ENCODE measurements around the gene LDB2.

LDB2 gene

GRCh38 chr4:16738558-16738957 lies 159.9 kb downstream of the LDB2 start:
- Histone ChIP-seq H3K4me2 (ENCODE audit: low read length) (no peak overlapping the region), H3K36me3 (ENCODE audit: control insufficient read depth, low read length) (no peaks in the 10 kb centered on the region), H3F3A (ENCODE audit: control insufficient read depth, insufficient read depth) (no peaks in the 10 kb centered on the region), H4K20me1 (ENCODE audit: control insufficient read depth, insufficient read depth, low read depth, low read length) (no peaks in the 10 kb centered on the region), H3K4me3 (ENCODE audit: low read length) (no peak overlapping the region), H3K27me3 (ENCODE audit: control insufficient read depth, low read length) (no peaks in the 10 kb centered on the region), H3K9me3 (ENCODE audit: control insufficient read depth, insufficient read depth, low read length) (no peaks in the 10 kb centered on the region), H3K27ac (ENCODE audit: low read depth, low read length) (no peak overlapping the region), H3K4me1 (ENCODE audit: control insufficient read depth, low read length) (no peaks in the 10 kb centered on the region), H3K9me2 (replicated peaks; ENCODE audit: control insufficient read depth, low read length) (no peaks in the 10 kb centered on the region), H3K79me2 (ENCODE audit: control insufficient read depth, low read length) (no peaks in the 10 kb centered on the region)
- no peak for TF ChIP-seq EZH2phosphoT487 (IDR thresholded peaks at IDR 0.05; ENCODE audit: borderline replicate concordance, low read length)
- TF ChIP-seq CTCF (IDR thresholded peaks at IDR 0.05; ENCODE audit: low read depth, low read length, poor library complexity, severe bottlenecking) = no peak

- TF ChIP-seq EZH2phosphoT487 (IDR thresholded peaks at IDR 0.05; ENCODE audit: borderline replicate concordance, low read length) = no peak
- TF ChIP-seq CTCF (IDR thresholded peaks at IDR 0.05; ENCODE audit: low read depth, low read length, poor library complexity, severe bottlenecking) = no peak
- H3K4me1 ChIP-seq (ENCODE audit: control insufficient read depth, low read length) = no peaks in the 10 kb centered on the region
- no peak overlapping the region for H3K4me2 ChIP-seq (ENCODE audit: low read length)
- no peaks in the 10 kb centered on the region for H3K36me3 ChIP-seq (ENCODE audit: control insufficient read depth, low read length)
- no peaks in the 10 kb centered on the region for H3K9me3 ChIP-seq (ENCODE audit: control insufficient read depth, insufficient read depth, low read length)
- H3K9me2 ChIP-seq (replicated peaks; ENCODE audit: control insufficient read depth, low read length) = no peaks in the 10 kb centered on the region
- no peaks in the 10 kb centered on the region for H3F3A ChIP-seq (ENCODE audit: control insufficient read depth, insufficient read depth)
- H3K4me3 ChIP-seq (ENCODE audit: low read length) = no peak overlapping the region
- no peak overlapping the region for H3K27ac ChIP-seq (ENCODE audit: low read depth, low read length)
- H3K27me3 ChIP-seq (ENCODE audit: control insufficient read depth, low read length) = no peaks in the 10 kb centered on the region
- no peaks in the 10 kb centered on the region for H4K20me1 ChIP-seq (ENCODE audit: control insufficient read depth, insufficient read depth, low read depth, low read length)
- H3K79me2 ChIP-seq (ENCODE audit: control insufficient read depth, low read length) = no peaks in the 10 kb centered on the region
Measured at GRCh38 chr4:16733509-16733908, 164.9 kb downstream of the LDB2 start.

- TF ChIP-seq EZH2phosphoT487 (IDR thresholded peaks at IDR 0.05; ENCODE audit: borderline replicate concordance, low read length) (no peak), CTCF (IDR thresholded peaks at IDR 0.05; ENCODE audit: low read depth, low read length, poor library complexity, severe bottlenecking) (no peak)
- H3K9me2 ChIP-seq (replicated peaks; ENCODE audit: control insufficient read depth, low read length) = no peaks in the 10 kb centered on the region
- no peak overlapping the region for H3K4me2 ChIP-seq (ENCODE audit: low read length)
- no peak overlapping the region for H3K4me3 ChIP-seq (ENCODE audit: low read length)
- no peaks in the 10 kb centered on the region for H4K20me1 ChIP-seq (ENCODE audit: control insufficient read depth, insufficient read depth, low read depth, low read length)
- no peaks in the 10 kb centered on the region for H3K4me1 ChIP-seq (ENCODE audit: control insufficient read depth, low read length)
- no peaks in the 10 kb centered on the region for H3K9me3 ChIP-seq (ENCODE audit: control insufficient read depth, insufficient read depth, low read length)
- H3K36me3 ChIP-seq (ENCODE audit: control insufficient read depth, low read length) = no peaks in the 10 kb centered on the region
- H3K27ac ChIP-seq (ENCODE audit: low read depth, low read length) = no peak overlapping the region
- no peaks in the 10 kb centered on the region for H3F3A ChIP-seq (ENCODE audit: control insufficient read depth, insufficient read depth)
- no peaks in the 10 kb centered on the region for H3K79me2 ChIP-seq (ENCODE audit: control insufficient read depth, low read length)
- H3K27me3 ChIP-seq (ENCODE audit: control insufficient read depth, low read length) = no peaks in the 10 kb centered on the region
Measured at GRCh38 chr4:16732741-16733140, 165.7 kb downstream of the LDB2 start.
